Neural progenitor cell (in vitro differentiated cells): ENCODE measurements around the gene P2RX6.
"Not testable (repeated sequence)": the region's sequence is repeated elsewhere in the genome, so short reads cannot be mapped to it uniquely, and the experiment has no call there.

ENCODE experiments used
- EZH2 ChIP-seq: fragments of 200-600 bp; sonication (generic); IDR thresholded peaks from 2 replicates; pipeline ENCODE4 v1.6.1; 2017; ENCODE audit warnings: antibody characterized with exemption, mild to moderate bottlenecking, moderate library complexity
- EZH2phosphoT487 ChIP-seq: fragments of 200-600 bp; sonication (generic); IDR thresholded peaks from 2 replicates; pipeline ENCODE4 v1.6.1; 2017; ENCODE audit warnings: antibody characterized with exemption
- TF ChIP-seq, protein P1 (sequence below): fragments of 200-600 bp; sonication (generic); IDR thresholded peaks from 2 replicates; pipeline ENCODE4 v1.5.1; 2017; ENCODE audit warnings: antibody characterized with exemption, mild to moderate bottlenecking

DNA sequence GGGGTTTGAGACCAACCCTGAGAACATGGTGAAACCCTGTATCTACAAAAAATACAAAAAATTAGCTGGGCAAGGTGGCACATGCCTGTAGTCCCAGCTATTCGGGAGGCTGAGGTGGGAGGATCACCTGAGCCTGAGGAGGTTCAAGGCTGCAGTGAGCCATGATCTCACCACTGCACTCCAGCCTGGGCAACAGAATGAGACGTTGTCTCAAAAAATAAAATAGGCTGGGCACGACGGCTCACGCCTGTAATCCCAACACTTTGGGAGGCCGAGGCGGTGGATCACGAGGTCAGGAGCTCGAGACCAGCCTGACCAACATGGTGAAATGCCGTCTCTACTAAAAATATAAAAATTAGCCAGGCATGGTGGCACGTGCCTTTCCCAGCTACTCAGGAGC lies 49.5 kb downstream of the P2RX6 start:
- TF ChIP-seq, protein P1, sequence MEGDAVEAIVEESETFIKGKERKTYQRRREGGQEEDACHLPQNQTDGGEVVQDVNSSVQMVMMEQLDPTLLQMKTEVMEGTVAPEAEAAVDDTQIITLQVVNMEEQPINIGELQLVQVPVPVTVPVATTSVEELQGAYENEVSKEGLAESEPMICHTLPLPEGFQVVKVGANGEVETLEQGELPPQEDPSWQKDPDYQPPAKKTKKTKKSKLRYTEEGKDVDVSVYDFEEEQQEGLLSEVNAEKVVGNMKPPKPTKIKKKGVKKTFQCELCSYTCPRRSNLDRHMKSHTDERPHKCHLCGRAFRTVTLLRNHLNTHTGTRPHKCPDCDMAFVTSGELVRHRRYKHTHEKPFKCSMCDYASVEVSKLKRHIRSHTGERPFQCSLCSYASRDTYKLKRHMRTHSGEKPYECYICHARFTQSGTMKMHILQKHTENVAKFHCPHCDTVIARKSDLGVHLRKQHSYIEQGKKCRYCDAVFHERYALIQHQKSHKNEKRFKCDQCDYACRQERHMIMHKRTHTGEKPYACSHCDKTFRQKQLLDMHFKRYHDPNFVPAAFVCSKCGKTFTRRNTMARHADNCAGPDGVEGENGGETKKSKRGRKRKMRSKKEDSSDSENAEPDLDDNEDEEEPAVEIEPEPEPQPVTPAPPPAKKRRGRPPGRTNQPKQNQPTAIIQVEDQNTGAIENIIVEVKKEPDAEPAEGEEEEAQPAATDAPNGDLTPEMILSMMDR: not testable (repeated sequence)
- not testable (repeated sequence) for TF ChIP-seq EZH2phosphoT487, EZH2
